Keratinocyte (primary cell): ENCODE measurements around the gene POU2F2. TPM values are rescaled to one million over a fixed set of nuclear protein-coding genes. Genes with fewer than 3 reads are reported as not detected.

Experiments used
- DNase-seq: peaks from one replicate; pipeline ENCODE4 v3.0.0-alpha.2; 2011; ENCODE audit warnings: low read depth, missing footprints, low spot score
- FAIRE-seq: peaks from 2 replicates; lab custom pipeline; 2011; peaks lifted over from hg19 to GRCh38; lab: Jason Lieb, UNC
- H2AFZ ChIP-seq: 2 replicates; pipeline ENCODE4 v1.6.0; 2012; ENCODE audit warnings: low read length, control low read depth, inconsistent platforms; ENCODE audit not compliant: control insufficient read depth
- H3K27ac ChIP-seq: 2 replicates; pipeline ENCODE4 v1.5.1; 2011; ENCODE audit warnings: low read length; ENCODE audit not compliant: control insufficient read depth, insufficient read depth
- H3K27me3 ChIP-seq: 3 replicates; pipeline ENCODE4 v1.6.0; 2011; ENCODE audit warnings: low read length; ENCODE audit not compliant: control insufficient read depth, insufficient read depth; ENCODE audit errors: extremely low read depth
- H3K36me3 ChIP-seq, 2 experiments: 2 replicates in 1 of 2; 3 replicates in 1 of 2; pipeline ENCODE4 v1.5.1; 2011; ENCODE audit warnings: low read length in 2 of 2, mild to moderate bottlenecking in 1 of 2; ENCODE audit not compliant: control insufficient read depth in 2 of 2, insufficient read depth in 2 of 2; ENCODE audit errors: extremely low read depth in 1 of 2
- H3K4me1 ChIP-seq: 3 replicates; pipeline ENCODE4 v1.5.1; 2011; ENCODE audit warnings: low read length; ENCODE audit not compliant: control insufficient read depth, insufficient read depth; ENCODE audit errors: extremely low read depth
- H3K4me2 ChIP-seq: 3 replicates; pipeline ENCODE4 v1.6.0; 2011; ENCODE audit warnings: low read depth, low read length; ENCODE audit not compliant: control insufficient read depth, insufficient read depth; ENCODE audit errors: extremely low read depth
- H3K4me3 ChIP-seq, 3 experiments: fragments of 200-600 bp in 1 of 3; sonication (generic) in 1 of 3; 2 replicates in 2 of 3; 3 replicates in 1 of 3; pipeline ENCODE4 v1.5.1; 2011 to 2016; ENCODE audit warnings: low read length in 3 of 3, mild to moderate bottlenecking in 3 of 3, control low read depth in 2 of 3, inconsistent platforms in 1 of 3, low read depth in 1 of 3, mixed read lengths in 1 of 3, mixed run types in 1 of 3, moderate library complexity in 1 of 3; ENCODE audit not compliant: control insufficient read depth in 2 of 3, insufficient read depth in 2 of 3; ENCODE audit errors: extremely low read depth in 1 of 3
- H3K79me2 ChIP-seq: 2 replicates; pipeline ENCODE4 v1.6.0; 2012; ENCODE audit warnings: low read length; ENCODE audit not compliant: control insufficient read depth, insufficient read depth
- H3K9ac ChIP-seq: 3 replicates; pipeline ENCODE4 v1.6.0; 2011; ENCODE audit warnings: low read length; ENCODE audit not compliant: control insufficient read depth, insufficient read depth; ENCODE audit errors: extremely low read depth
- H3K9me1 ChIP-seq: 3 replicates; pipeline ENCODE4 v1.6.0; 2011; ENCODE audit warnings: low read length; ENCODE audit not compliant: control insufficient read depth, insufficient read depth; ENCODE audit errors: extremely low read depth
- H3K9me3 ChIP-seq: 2 replicates; pipeline ENCODE4 v1.5.1; 2012; ENCODE audit warnings: low read depth, low read length; ENCODE audit not compliant: control insufficient read depth
- H4K20me1 ChIP-seq: 3 replicates; pipeline ENCODE4 v1.6.0; 2011; ENCODE audit warnings: low read length; ENCODE audit not compliant: control insufficient read depth, insufficient read depth; ENCODE audit errors: extremely low read depth
- CTCF ChIP-seq, 3 experiments: IDR thresholded peaks in 1 of 3; conservative IDR thresholded peaks in 1 of 3; optimal IDR thresholded peaks in 1 of 3; 2 replicates in 2 of 3; 3 replicates in 1 of 3; pipeline versions ENCODE3 to v1.5.1; 2011; ENCODE audit warnings: low read length in 3 of 3, mild to moderate bottlenecking in 3 of 3, moderate library complexity in 2 of 3, control low read depth in 1 of 3, inconsistent platforms in 1 of 3; ENCODE audit not compliant: insufficient read depth in 2 of 3; ENCODE audit errors: extremely low read depth in 1 of 3
- EZH2 ChIP-seq: IDR thresholded peaks from one replicate; pipeline ENCODE4 v1.6.1; 2012; ENCODE audit warnings: inconsistent platforms, mild to moderate bottlenecking, low read length, moderate library complexity
- dilution Hi-C: fragments of 300-500 bp; cut with MboI; formaldehyde crosslinking; loops from one replicate; pipeline ENCODE4 v1.7.0; 2020; ENCODE audit warnings: low sequenced_read_pairs; ENCODE audit not compliant: extremely low pct_ligation_motif_present
- polyA plus RNA-seq, 5 experiments: library from polyadenylated mRNA; depleted of rRNA in 3 of 5; stranded (reverse) in 3 of 5; stranded (forward) in 1 of 5; unstranded in 1 of 5; fragments of >200 nt; gene quantifications; 1 replicate in 1 of 5; 2 replicates in 3 of 5; 3 replicates in 1 of 5; pipeline versions ENCODE4 v1.2.1 to v1.2.3, GENCODE V29; 2011 to 2012; ENCODE audit warnings: missing spikeins in 2 of 5, low read depth in 1 of 5, low replicate concordance in 1 of 5

POU2F2 gene
- polyA plus RNA-seq, 1 donor (not counting 4 experiments of a cell fraction or from before 2014, with no cell fraction given) = 7.0 TPM

- Histone ChIP-seq H4K20me1 (no peaks in the 10 kb centered on the region), H3K79me2 (no peaks in the 10 kb centered on the region), H3K27me3 (peaks cover 53% of the 10 kb centered on the region), H3K4me2 (no peak overlapping the region), H3K4me3 (no peak overlapping the region), H3K36me3 (no peaks in the 10 kb centered on the region), H3K9me1 (no peaks in the 10 kb centered on the region), H3K27ac (no peak overlapping the region), H2AFZ (no peak overlapping the region), H3K4me1 (peaks cover 9% of the 10 kb centered on the region), H3K9me3 (no peaks in the 10 kb centered on the region), H3K9ac (no peak overlapping the region)
- dilution Hi-C loops = no loop called here
- TF ChIP-seq CTCF (optimal IDR thresholded peaks at IDR 0.05 in 1 of 3, IDR thresholded peaks at IDR 0.05 in 1 of 3, conservative IDR thresholded peaks at IDR 0.05 in 1 of 3; ENCODE audit: extremely low read depth in 1 of 3, insufficient read depth in 2 of 3, low read length in 3 of 3) = no peak
- no peak for DNase-seq
- FAIRE-seq = no peak
Measured at GRCh38 chr19:42150911-42151361, 18.7 kb upstream of the POU2F2 start.

GRCh38 chr19:42150364-42150763 is 18.1 kb upstream of the POU2F2 start:
- Histone ChIP-seq H4K20me1 (no peaks in the 10 kb centered on the region), H3K4me1 (peaks cover 9% of the 10 kb centered on the region), H3K4me2 (no peak overlapping the region), H3K9me3 (no peaks in the 10 kb centered on the region), H2AFZ (no peak overlapping the region), H3K27me3 (peaks cover 47% of the 10 kb centered on the region), H3K36me3 (no peaks in the 10 kb centered on the region), H3K9me1 (no peaks in the 10 kb centered on the region), H3K27ac (no peak overlapping the region), H3K79me2 (no peaks in the 10 kb centered on the region), H3K9ac (no peak overlapping the region), H3K4me3 (no peak overlapping the region)
- no peak for DNase-seq
- dilution Hi-C loops = no loop called here
- FAIRE-seq = no peak
- TF ChIP-seq CTCF (optimal IDR thresholded peaks at IDR 0.05 in 1 of 3, IDR thresholded peaks at IDR 0.05 in 1 of 3, conservative IDR thresholded peaks at IDR 0.05 in 1 of 3; ENCODE audit: extremely low read depth in 1 of 3, insufficient read depth in 2 of 3, low read length in 3 of 3) (no peak), EZH2 (no peak)
